PC-3 (cell line): ENCODE results near the gene RALGPS1. TPM values are rescaled to one million over a fixed set of nuclear protein-coding genes. Genes with fewer than 3 reads are reported as not detected.

Experiments used
- ATAC-seq: fragments of 200-7000 bp; cut with Tn5 transposase; 2 replicates; pipeline ENCODE4 v1.9.1; 2020; ENCODE audit warnings: mild to moderate bottlenecking, moderate library complexity
- BruUV-seq: library from RNA; stranded (reverse); fragments of 400-500 nt; replicated peaks from 2 replicates; lab custom pipeline; 2021; lab: Mats Ljungman, UMichigan
- CTCF ChIA-PET: fragments of 300-600 bp; sonication (Branson Sonifier 250); formaldehyde crosslinking; loops from one replicate; lab custom pipeline; 2022; ENCODE audit warnings: antibody characterized with exemption; lab: Charles Lee
- POLR2A ChIA-PET: fragments of 300-600 bp; sonication (Branson Sonifier 250); formaldehyde crosslinking; loops from one replicate; lab custom pipeline; 2022; ENCODE audit warnings: antibody characterized with exemption; ENCODE audit not compliant: unreplicated experiment; lab: Charles Lee
- DNase-seq: peaks from one replicate; pipeline ENCODE4 v3.0.0-alpha.2; 2015
- H2AFZ ChIP-seq: fragments of 300-600 bp; sonication (generic); 2 replicates; pipeline ENCODE4 v1.6.0; 2016; ENCODE audit warnings: antibody characterized with exemption, low read length
- H3F3A ChIP-seq: fragments of 300-600 bp; sonication (generic); one replicate; pipeline ENCODE4 v1.6.0; 2017; ENCODE audit warnings: antibody characterized with exemption, low read length, control low read depth, mild to moderate bottlenecking; ENCODE audit not compliant: unreplicated experiment
- H3K27ac ChIP-seq: fragments of 300-600 bp; sonication (generic); 2 replicates; pipeline ENCODE4 v1.5.1; 2016; ENCODE audit warnings: mild to moderate bottlenecking, low read length
- H3K27me3 ChIP-seq: fragments of 300-600 bp; sonication (generic); 2 replicates; pipeline ENCODE4 v1.6.1; 2016; ENCODE audit warnings: low read length, mixed read lengths
- H3K36me3 ChIP-seq: fragments of 300-600 bp; sonication (generic); 2 replicates; pipeline ENCODE4 v1.6.1; 2016; ENCODE audit warnings: low read depth, mixed run types, low read length, mixed read lengths
- H3K4me1 ChIP-seq: fragments of 300-600 bp; sonication (generic); 2 replicates; pipeline ENCODE4 v1.5.1; 2016; ENCODE audit warnings: low read length; ENCODE audit not compliant: insufficient read depth
- H3K4me2 ChIP-seq: fragments of 300-600 bp; sonication (generic); 2 replicates; pipeline ENCODE4 v1.6.0; 2016; ENCODE audit warnings: low read length
- H3K4me3 ChIP-seq: fragments of 300-600 bp; sonication (generic); 2 replicates; pipeline ENCODE4 v1.5.1; 2016; ENCODE audit warnings: mild to moderate bottlenecking, low read length, mixed read lengths
- H3K79me2 ChIP-seq: fragments of 300-600 bp; sonication (generic); 2 replicates; pipeline ENCODE4 v1.6.1; 2017; ENCODE audit warnings: low read length, mixed read lengths
- H3K9ac ChIP-seq: fragments of 300-600 bp; sonication (generic); 2 replicates; pipeline ENCODE4 v1.6.0; 2016; ENCODE audit warnings: mild to moderate bottlenecking, low read length
- H3K9me2 ChIP-seq: fragments of 300-600 bp; sonication (generic); replicated peaks from 2 replicates; pipeline ENCODE4 v1.6.1; 2016; ENCODE audit warnings: mixed run types, low read length, mixed read lengths
- H3K9me3 ChIP-seq: fragments of 300-600 bp; sonication (generic); 2 replicates; pipeline ENCODE4 v1.6.1; 2016; ENCODE audit warnings: low read length, mixed read lengths
- H4K20me1 ChIP-seq: fragments of 300-600 bp; sonication (generic); 2 replicates; pipeline ENCODE4 v1.6.1; 2016; ENCODE audit warnings: low read length, mixed read lengths
- EZH2 ChIP-seq: fragments of 300-600 bp; sonication (generic); IDR thresholded peaks from one replicate; pipeline ENCODE4 v1.6.1; 2017; ENCODE audit warnings: antibody characterized with exemption, mild to moderate bottlenecking, low read length; ENCODE audit not compliant: unreplicated experiment
- EZH2phosphoT487 ChIP-seq: fragments of 300-600 bp; sonication (generic); IDR thresholded peaks from 2 replicates; pipeline ENCODE4 v1.6.1; 2018; ENCODE audit warnings: mild to moderate bottlenecking, antibody characterized with exemption, low read length, borderline replicate concordance
- intact Hi-C: fragments of 100-400 bp; cut with micrococcal nuclease; formaldehyde crosslinking; loops from 2 replicates; pipeline ENCODE4 v1.9.0; 2023
- total RNA-seq: library from RNA; depleted of rRNA; stranded (reverse); fragments of >200 nt; gene quantifications from 2 replicates; pipeline ENCODE4 v1.2.3, GENCODE V29; 2014
- TF ChIP-seq, protein P1 (sequence below): fragments of 300-600 bp; sonication (generic); conservative IDR thresholded peaks from 2 replicates; pipeline ENCODE4 v1.5.1; 2017; ENCODE audit warnings: antibody characterized with exemption, low read depth, mild to moderate bottlenecking, low read length

The RALGPS1 gene
- total RNA-seq, 1 experiment from 2014 or later = 10.2 TPM

- TF ChIP-seq EZH2 (no peak), EZH2phosphoT487 (no peak)
- TF ChIP-seq, protein P1, sequence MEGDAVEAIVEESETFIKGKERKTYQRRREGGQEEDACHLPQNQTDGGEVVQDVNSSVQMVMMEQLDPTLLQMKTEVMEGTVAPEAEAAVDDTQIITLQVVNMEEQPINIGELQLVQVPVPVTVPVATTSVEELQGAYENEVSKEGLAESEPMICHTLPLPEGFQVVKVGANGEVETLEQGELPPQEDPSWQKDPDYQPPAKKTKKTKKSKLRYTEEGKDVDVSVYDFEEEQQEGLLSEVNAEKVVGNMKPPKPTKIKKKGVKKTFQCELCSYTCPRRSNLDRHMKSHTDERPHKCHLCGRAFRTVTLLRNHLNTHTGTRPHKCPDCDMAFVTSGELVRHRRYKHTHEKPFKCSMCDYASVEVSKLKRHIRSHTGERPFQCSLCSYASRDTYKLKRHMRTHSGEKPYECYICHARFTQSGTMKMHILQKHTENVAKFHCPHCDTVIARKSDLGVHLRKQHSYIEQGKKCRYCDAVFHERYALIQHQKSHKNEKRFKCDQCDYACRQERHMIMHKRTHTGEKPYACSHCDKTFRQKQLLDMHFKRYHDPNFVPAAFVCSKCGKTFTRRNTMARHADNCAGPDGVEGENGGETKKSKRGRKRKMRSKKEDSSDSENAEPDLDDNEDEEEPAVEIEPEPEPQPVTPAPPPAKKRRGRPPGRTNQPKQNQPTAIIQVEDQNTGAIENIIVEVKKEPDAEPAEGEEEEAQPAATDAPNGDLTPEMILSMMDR = no peak
- CTCF ChIA-PET = no interaction called here
Measured at GRCh38 chr9:126915281-126915816, 767 bp downstream of the RALGPS1 start.

GRCh38 chr9:126915846-126916543 lies 1.4 kb downstream of the RALGPS1 start:
- H3K79me2 ChIP-seq = no peaks in the 10 kb centered on the region
- H2AFZ ChIP-seq = peak overlapping the region; percentile 67
- peak overlapping the region; percentile 81 for H3K4me2 ChIP-seq
- peak overlapping the region; percentile 68 for H3K4me3 ChIP-seq
- TF ChIP-seq EZH2phosphoT487 = no peak
- no peak for TF ChIP-seq EZH2
- intact Hi-C loops = loop anchor here (10.0 kb wide), 1 partner anchor 51 kb away; the partner anchor contains the start of gene ZBTB34
- ATAC-seq (no peak), DNase-seq (no peak)
- H3K9me2 ChIP-seq = no peaks in the 10 kb centered on the region
- H3K4me1 ChIP-seq = no peaks in the 10 kb centered on the region
- ChIA-PET POLR2A (no interaction called here), CTCF (no interaction called here)
- TSS peak; percentile 26 for BruUV-seq
- H3F3A ChIP-seq = no peaks in the 10 kb centered on the region
- no peaks in the 10 kb centered on the region for H3K27me3 ChIP-seq
- no peaks in the 10 kb centered on the region for H3K36me3 ChIP-seq
- no peak overlapping the region for H3K9ac ChIP-seq
- no peak overlapping the region for H3K27ac ChIP-seq
- no peaks in the 10 kb centered on the region for H4K20me1 ChIP-seq
- H3K9me3 ChIP-seq = no peaks in the 10 kb centered on the region

More at GRCh38 chr9:126915281-126915816, 767 bp downstream of the RALGPS1 start:
- H3K9ac ChIP-seq = no peak overlapping the region
- no peaks in the 10 kb centered on the region for H3F3A ChIP-seq
- BruUV-seq = no TSS peak
- POLR2A ChIA-PET = no interaction called here
- H3K27me3 ChIP-seq = no peaks in the 10 kb centered on the region
- H3K4me1 ChIP-seq = no peaks in the 10 kb centered on the region
- peak overlapping the region; percentile 67 for H2AFZ ChIP-seq
- H3K9me2 ChIP-seq = no peaks in the 10 kb centered on the region
- H3K36me3 ChIP-seq = no peaks in the 10 kb centered on the region
- peak overlapping the region; percentile 68 for H3K4me3 ChIP-seq
- ATAC-seq = peak; percentile 21
- H3K27ac ChIP-seq = no peak overlapping the region
- intact Hi-C loops = loop anchor here (10.0 kb wide), 1 partner anchor 51 kb away; the partner anchor contains the start of gene ZBTB34
- H3K79me2 ChIP-seq = no peaks in the 10 kb centered on the region
- peak; percentile 61 for DNase-seq
- H4K20me1 ChIP-seq = no peaks in the 10 kb centered on the region
- no peaks in the 10 kb centered on the region for H3K9me3 ChIP-seq
- H3K4me2 ChIP-seq = peak overlapping the region; percentile 81

GRCh38 chr9:126916909-126917308 lies 2.3 kb downstream of the RALGPS1 start:
- no peak for DNase-seq
- Histone ChIP-seq H3K4me3 (no peak overlapping the region), H4K20me1 (no peaks in the 10 kb centered on the region), H2AFZ (no peak overlapping the region), H3K27ac (no peak overlapping the region), H3K9me2 (no peaks in the 10 kb centered on the region), H3K79me2 (no peaks in the 10 kb centered on the region), H3K4me2 (no peak overlapping the region), H3K9ac (no peak overlapping the region), H3F3A (no peaks in the 10 kb centered on the region), H3K36me3 (no peaks in the 10 kb centered on the region), H3K9me3 (no peaks in the 10 kb centered on the region), H3K27me3 (no peaks in the 10 kb centered on the region), H3K4me1 (no peaks in the 10 kb centered on the region)
- POLR2A ChIA-PET = no interaction called here
- ATAC-seq = no peak
- TF ChIP-seq, protein P1 = no peak; the same call in 1 of the 2 replicates
- TF ChIP-seq EZH2 = no peak
- no peak for TF ChIP-seq EZH2phosphoT487
- intact Hi-C loops = loop anchor here (10.0 kb wide), 1 partner anchor 52 kb away; the partner anchor contains the start of gene ZBTB34
- no TSS peak for BruUV-seq
- CTCF ChIA-PET = no interaction called here
